ENCODE results near the gene MIS18A.

MIS18A gene

GRCh38 chr21:32278518-32279376 lies at the start of gene MIS18A:
Gene MIS18A, minus strand, starts transcription at chr21:32279049. Its CDS starts 35 bp downstream, at chr21:32279014.
- peaks cover 12% of the 10 kb centered on the region for H3K36me3 Mint-ChIP-seq (ENCODE audit: low read depth)
- DNase-seq (ENCODE audit: low spot score): peak; percentile 99
- H3K27ac Mint-ChIP-seq: peak within 1 kb of the TSS; percentile 93
- H3K9me3 Mint-ChIP-seq: no peaks in the 10 kb centered on the region
- peaks cover 16% of the 10 kb centered on the region for H3K4me1 Mint-ChIP-seq (ENCODE audit: low read depth)
- peak within 1 kb of the TSS; percentile 99 for H3K4me3 Mint-ChIP-seq
- no peaks in the 10 kb centered on the region for H3K27me3 Mint-ChIP-seq (ENCODE audit: low read depth)

DNA sequence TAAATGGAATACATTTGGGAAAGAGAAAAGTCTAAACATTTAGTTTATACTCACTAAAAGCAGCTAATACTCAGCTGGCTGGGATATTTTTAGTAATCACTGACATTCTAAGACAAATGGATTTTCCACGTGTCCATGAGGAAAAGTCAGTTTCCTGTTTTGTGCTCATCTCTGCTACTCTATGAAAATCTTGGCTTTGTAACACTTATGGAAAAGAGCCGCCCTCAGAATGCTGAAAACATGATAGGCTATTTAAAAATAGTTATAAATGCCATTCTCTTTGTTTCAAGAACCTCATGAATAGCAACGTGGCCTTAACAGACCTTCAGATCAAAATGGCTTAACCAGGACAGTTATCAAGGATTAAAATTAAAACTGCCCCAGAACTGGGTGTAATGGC lies 49.7 kb upstream of the MIS18A start:
- Mint-ChIP-seq H3K4me1 (ENCODE audit: low read depth) (no peaks in the 10 kb centered on the region), H3K27me3 (ENCODE audit: low read depth) (no peaks in the 10 kb centered on the region), H3K36me3 (ENCODE audit: low read depth) (peaks cover 70% of the 10 kb centered on the region), H3K27ac (no peak overlapping the region), H3K4me3 (no peak overlapping the region), H3K9me3 (peaks cover 10% of the 10 kb centered on the region)
- no peak for DNase-seq (ENCODE audit: low spot score)

GRCh38 chr21:32325706-32326105 lies 46.9 kb upstream of the MIS18A start:
- no peak overlapping the region for H3K4me3 Mint-ChIP-seq
- no peak for DNase-seq (ENCODE audit: low spot score)
- H3K36me3 Mint-ChIP-seq (ENCODE audit: low read depth): peaks cover 59% of the 10 kb centered on the region
- no peak overlapping the region for H3K27ac Mint-ChIP-seq
- H3K4me1 Mint-ChIP-seq (ENCODE audit: low read depth): no peaks in the 10 kb centered on the region
- no peaks in the 10 kb centered on the region for H3K27me3 Mint-ChIP-seq (ENCODE audit: low read depth)
- peaks cover 10% of the 10 kb centered on the region for H3K9me3 Mint-ChIP-seq

DNA sequence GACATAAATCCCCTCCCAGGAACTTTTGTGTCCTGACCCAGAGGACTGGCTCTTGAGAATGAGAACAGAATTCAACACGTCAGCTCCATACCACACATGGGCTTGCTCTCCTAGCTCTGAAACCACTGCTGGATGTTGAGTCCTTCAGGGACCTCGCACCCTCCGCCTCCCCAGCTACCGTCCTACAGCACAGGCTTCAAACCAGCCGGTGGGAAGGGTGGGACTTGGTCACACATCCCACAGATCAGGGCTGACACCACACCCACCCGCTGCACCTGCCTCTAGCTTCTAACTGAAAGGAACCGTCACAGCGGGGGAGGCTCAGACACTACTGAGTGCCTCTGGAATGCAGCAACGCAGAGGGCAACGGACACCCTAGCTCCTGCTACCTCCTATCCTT lies 43.8 kb upstream of the MIS18A start:
- H3K9me3 Mint-ChIP-seq: peaks cover 8% of the 10 kb centered on the region
- H3K27ac Mint-ChIP-seq: no peak overlapping the region
- no peak for DNase-seq (ENCODE audit: low spot score)
- no peak overlapping the region for H3K4me3 Mint-ChIP-seq
- no peaks in the 10 kb centered on the region for H3K27me3 Mint-ChIP-seq (ENCODE audit: low read depth)
- no peaks in the 10 kb centered on the region for H3K4me1 Mint-ChIP-seq (ENCODE audit: low read depth)
- H3K36me3 Mint-ChIP-seq (ENCODE audit: low read depth): peaks cover 49% of the 10 kb centered on the region

DNA sequence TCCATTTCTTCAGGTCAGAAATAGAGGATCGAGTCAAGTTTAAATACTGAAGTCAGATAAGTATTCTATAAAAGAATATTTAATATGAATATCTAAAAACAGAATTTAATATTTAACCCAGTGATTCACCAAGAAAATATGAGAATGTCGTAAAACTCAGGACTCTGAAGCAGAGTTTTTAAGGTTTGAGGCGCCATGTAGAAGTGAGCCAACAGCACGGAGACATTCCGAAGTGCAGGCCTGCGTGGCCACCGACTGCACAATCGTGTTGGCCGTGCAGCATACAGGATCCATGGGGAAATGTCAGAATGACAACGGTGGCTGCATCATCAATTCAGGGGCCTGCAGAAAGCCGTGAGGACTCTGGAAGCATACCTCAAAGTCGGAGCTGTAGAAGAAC lies 43.3 kb upstream of the MIS18A start:
- H3K36me3 Mint-ChIP-seq (ENCODE audit: low read depth): peaks cover 47% of the 10 kb centered on the region
- H3K4me1 Mint-ChIP-seq (ENCODE audit: low read depth): no peaks in the 10 kb centered on the region
- no peak overlapping the region for H3K4me3 Mint-ChIP-seq
- no peak overlapping the region for H3K27ac Mint-ChIP-seq
- no peaks in the 10 kb centered on the region for H3K27me3 Mint-ChIP-seq (ENCODE audit: low read depth)
- DNase-seq (ENCODE audit: low spot score): no peak
- peaks cover 4% of the 10 kb centered on the region for H3K9me3 Mint-ChIP-seq

- no peaks in the 10 kb centered on the region for H3K4me1 Mint-ChIP-seq (ENCODE audit: low read depth)
- no peaks in the 10 kb centered on the region for H3K9me3 Mint-ChIP-seq
- DNase-seq (ENCODE audit: low spot score): no peak
- no peaks in the 10 kb centered on the region for H3K27me3 Mint-ChIP-seq (ENCODE audit: low read depth)
- H3K4me3 Mint-ChIP-seq: no peak overlapping the region
- peaks cover 40% of the 10 kb centered on the region for H3K36me3 Mint-ChIP-seq (ENCODE audit: low read depth)
- H3K27ac Mint-ChIP-seq: no peak overlapping the region
These were observed 42.6 kb upstream of the MIS18A start for GRCh38 chr21:32321480-32321879.

- Mint-ChIP-seq H3K4me1 (ENCODE audit: low read depth) (no peaks in the 10 kb centered on the region), H3K9me3 (no peaks in the 10 kb centered on the region), H3K4me3 (no peak overlapping the region), H3K36me3 (ENCODE audit: low read depth) (peaks cover 42% of the 10 kb centered on the region), H3K27ac (no peak overlapping the region), H3K27me3 (ENCODE audit: low read depth) (no peaks in the 10 kb centered on the region)
- DNase-seq (ENCODE audit: low spot score): no peak
These were observed 41.9 kb upstream of the MIS18A start for GRCh38 chr21:32320726-32321125.

- DNase-seq (ENCODE audit: low spot score): no peak
- Mint-ChIP-seq H3K9me3 (no peaks in the 10 kb centered on the region), H3K27ac (no peak overlapping the region), H3K27me3 (ENCODE audit: low read depth) (no peaks in the 10 kb centered on the region), H3K36me3 (ENCODE audit: low read depth) (peaks cover 35% of the 10 kb centered on the region), H3K4me3 (no peak overlapping the region), H3K4me1 (ENCODE audit: low read depth) (no peaks in the 10 kb centered on the region)
These were observed 41.2 kb upstream of the MIS18A start for GRCh38 chr21:32320059-32320458.

GRCh38 chr21:32319012-32319411 lies 40.2 kb upstream of the MIS18A start:
- Mint-ChIP-seq H3K4me3 (no peak overlapping the region), H3K36me3 (ENCODE audit: low read depth) (peaks cover 32% of the 10 kb centered on the region), H3K4me1 (ENCODE audit: low read depth) (no peaks in the 10 kb centered on the region), H3K27ac (no peak overlapping the region), H3K9me3 (no peaks in the 10 kb centered on the region), H3K27me3 (ENCODE audit: low read depth) (no peaks in the 10 kb centered on the region)
- no peak for DNase-seq (ENCODE audit: low spot score)

GRCh38 chr21:32317726-32318125 lies 38.9 kb upstream of the MIS18A start:
- DNase-seq (ENCODE audit: low spot score): no peak

DNA sequence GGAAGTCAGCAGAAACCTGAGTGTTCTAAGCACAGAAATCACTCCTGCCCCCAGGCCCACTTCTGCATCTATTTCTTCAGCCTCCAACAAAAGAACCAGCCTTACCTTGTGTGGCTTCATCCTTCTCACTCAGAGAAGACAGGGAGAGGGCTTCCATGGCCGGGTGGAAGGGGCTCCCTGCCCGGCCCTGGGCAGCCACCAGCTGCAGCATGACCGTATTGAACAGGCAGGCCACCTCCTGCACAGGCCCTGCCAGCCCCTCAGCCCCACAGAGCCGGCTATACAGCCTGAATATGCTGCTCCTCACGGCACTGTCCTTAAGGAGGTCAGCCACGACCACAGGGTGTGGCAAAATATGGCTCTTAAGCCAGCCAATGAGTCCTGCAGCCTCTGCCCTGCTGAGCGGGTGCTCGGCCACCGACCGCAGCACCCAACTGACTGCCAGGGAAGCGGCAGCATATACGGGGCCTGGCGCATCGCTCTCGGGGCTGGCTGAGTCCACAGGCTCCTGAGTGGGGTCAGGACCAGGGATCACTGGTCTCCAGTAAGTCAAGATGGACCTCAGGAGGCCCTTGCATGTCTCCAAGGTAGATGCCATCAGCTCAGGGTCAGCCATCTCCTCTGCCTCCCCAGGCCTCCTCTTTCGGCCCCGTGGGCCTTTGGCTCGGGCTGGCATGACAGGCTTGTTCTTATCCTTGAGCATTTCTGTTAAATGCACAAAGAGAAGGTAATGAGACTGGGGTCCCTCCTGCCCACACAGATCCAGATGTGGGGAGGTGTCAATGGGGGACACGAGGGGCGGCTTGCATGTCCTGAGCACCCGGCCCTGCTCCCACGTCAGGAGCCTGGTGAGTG lies 37.7 kb upstream of the MIS18A start:
- no peaks in the 10 kb centered on the region for H3K4me1 Mint-ChIP-seq (ENCODE audit: low read depth)
- no peak overlapping the region for H3K4me3 Mint-ChIP-seq
- no peaks in the 10 kb centered on the region for H3K9me3 Mint-ChIP-seq
- no peaks in the 10 kb centered on the region for H3K27me3 Mint-ChIP-seq (ENCODE audit: low read depth)
- no peak for DNase-seq (ENCODE audit: low spot score)
- H3K27ac Mint-ChIP-seq: no peak overlapping the region
- H3K36me3 Mint-ChIP-seq (ENCODE audit: low read depth): peaks cover 22% of the 10 kb centered on the region

More at GRCh38 chr21:32317726-32318125, 38.9 kb upstream of the MIS18A start:
- Mint-ChIP-seq H3K36me3 (ENCODE audit: low read depth) (peaks cover 26% of the 10 kb centered on the region), H3K9me3 (no peaks in the 10 kb centered on the region), H3K4me3 (no peak overlapping the region), H3K4me1 (ENCODE audit: low read depth) (no peaks in the 10 kb centered on the region), H3K27me3 (ENCODE audit: low read depth) (no peaks in the 10 kb centered on the region), H3K27ac (no peak overlapping the region)

DNA sequence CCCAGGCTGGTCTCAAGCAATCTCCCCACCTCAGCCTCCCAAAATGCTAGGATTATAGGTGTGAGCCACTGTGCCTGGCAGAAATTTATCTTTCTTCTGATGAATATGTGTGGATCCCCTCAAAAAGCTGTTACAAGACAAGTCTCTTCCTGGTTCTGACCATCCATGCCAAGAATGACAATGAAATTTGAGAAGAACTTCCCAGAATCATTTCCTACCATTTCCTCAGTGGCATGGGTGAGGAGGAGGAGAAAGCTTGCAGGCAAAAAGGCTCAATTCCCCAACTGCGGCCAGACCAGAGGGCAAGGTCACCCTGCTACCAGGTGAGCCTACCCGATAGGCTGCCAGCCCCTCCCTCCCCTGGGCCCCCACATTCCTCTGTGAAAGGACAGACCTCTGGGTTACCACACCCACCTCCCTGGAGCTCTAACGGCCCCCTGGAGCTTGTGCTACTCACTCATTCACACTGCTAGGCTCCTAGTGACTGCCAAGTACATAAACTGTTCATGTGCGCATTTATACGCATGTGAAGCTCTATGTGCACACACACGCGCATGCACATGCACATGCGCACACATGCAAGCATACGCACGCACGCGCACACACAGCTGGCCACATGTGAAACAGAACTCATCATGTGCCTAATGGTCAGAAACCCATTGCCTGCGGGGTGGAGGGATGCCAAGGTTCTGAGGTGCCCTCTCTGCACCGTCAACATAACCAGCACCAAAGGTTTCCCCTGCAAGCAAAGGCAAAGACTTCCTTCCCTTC lies 36.8 kb upstream of the MIS18A start:
- no peaks in the 10 kb centered on the region for H3K27me3 Mint-ChIP-seq (ENCODE audit: low read depth)
- H3K4me3 Mint-ChIP-seq: no peak overlapping the region
- no peak overlapping the region for H3K27ac Mint-ChIP-seq
- no peak for DNase-seq (ENCODE audit: low spot score)
- peaks cover 21% of the 10 kb centered on the region for H3K36me3 Mint-ChIP-seq (ENCODE audit: low read depth)
- H3K9me3 Mint-ChIP-seq: no peaks in the 10 kb centered on the region
- peaks cover 3% of the 10 kb centered on the region for H3K4me1 Mint-ChIP-seq (ENCODE audit: low read depth)

- peaks cover 3% of the 10 kb centered on the region for H3K4me1 Mint-ChIP-seq (ENCODE audit: low read depth)
- peaks cover 21% of the 10 kb centered on the region for H3K36me3 Mint-ChIP-seq (ENCODE audit: low read depth)
- no peak overlapping the region for H3K27ac Mint-ChIP-seq
- no peaks in the 10 kb centered on the region for H3K27me3 Mint-ChIP-seq (ENCODE audit: low read depth)
- H3K9me3 Mint-ChIP-seq: no peaks in the 10 kb centered on the region
- no peak for DNase-seq (ENCODE audit: low spot score)
- no peak overlapping the region for H3K4me3 Mint-ChIP-seq
These were observed 36.0 kb upstream of the MIS18A start for GRCh38 chr21:32314806-32315205.
